DMS 273 treated with DMSO at 0.1 percent for 48 hours (cell line): ENCODE measurements around the gene HTR3E.

Source experiments
- DNase-seq: peaks from one replicate; lab custom pipeline; 2025; lab: John Stamatoyannopoulos, UW

HTR3E gene

GRCh38 chr3:184155644-184156521, 59.0 kb downstream of the HTR3E start:
- no peak for DNase-seq

GRCh38 chr3:184156522-184156955, 59.7 kb downstream of the HTR3E start:
- DNase-seq: peak; percentile 34
